Effector memory CD8-positive, alpha-beta T cell (primary cell): ENCODE measurements around the gene MC3R.

Source experiments
- ATAC-seq: fragments of 150-1000 bp; cut with Tn5 transposase; replicated peaks from 2 replicates; pipeline ENCODE4 v1.10.0; 2021; ENCODE audit warnings: mild to moderate bottlenecking, moderate library complexity
- DNase-seq, 3 experiments: peaks; one replicate each; pipeline ENCODE4 v3.0.0; 2021
- H3K27ac Mint-ChIP-seq, 2 donors: one replicate each; pipeline ENCODE4 v1.8.0; 2022; ENCODE audit warnings: mild to moderate bottlenecking in 2 of 2, mixed read lengths in 2 of 2, moderate library complexity in 2 of 2
- H3K27me3 Mint-ChIP-seq, 2 donors: one replicate each; pipeline ENCODE4 v1.8.0; 2022; ENCODE audit warnings: mixed read lengths in 2 of 2
- H3K36me3 Mint-ChIP-seq: one replicate; pipeline ENCODE4 v1.8.0; 2022; ENCODE audit warnings: mild to moderate bottlenecking, moderate library complexity, mixed read lengths; ENCODE audit not compliant: insufficient read depth
- H3K4me1 Mint-ChIP-seq, 2 donors: one replicate each; pipeline ENCODE4 v1.8.0; 2022; ENCODE audit warnings: low read depth in 2 of 2, mixed read lengths in 2 of 2
- H3K4me3 Mint-ChIP-seq, 2 donors: one replicate each; pipeline ENCODE4 v1.8.0; 2022; ENCODE audit warnings: mild to moderate bottlenecking in 2 of 2, mixed read lengths in 2 of 2, moderate library complexity in 2 of 2
- H3K9me3 Mint-ChIP-seq, 2 donors: one replicate each; pipeline ENCODE4 v1.8.0; 2022; ENCODE audit warnings: mixed read lengths in 2 of 2

Gene MC3R

DNA sequence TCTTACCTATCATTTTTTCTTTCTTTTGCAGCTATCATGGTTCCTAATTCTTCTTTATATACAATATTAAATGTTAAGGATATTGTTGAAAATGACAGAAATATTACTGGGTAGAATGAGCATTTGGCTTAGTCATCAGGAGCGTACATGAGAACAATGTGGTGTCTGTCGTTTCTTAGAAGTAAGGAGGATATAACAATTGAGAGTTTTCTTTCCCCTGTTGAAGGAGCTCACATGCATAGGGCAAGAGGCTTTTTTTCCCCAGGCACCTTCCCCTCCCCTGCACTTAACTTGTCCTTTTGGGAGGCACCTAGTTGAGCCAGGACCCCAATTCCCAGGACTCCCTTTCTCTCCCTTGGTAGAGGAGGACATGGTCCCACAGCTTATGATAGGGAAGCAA is 25.0 kb downstream of the MC3R start:
- H3K4me3 Mint-ChIP-seq: no peak overlapping the region
- no peak overlapping the region for H3K27ac Mint-ChIP-seq
- no peaks in the 10 kb centered on the region for H3K4me1 Mint-ChIP-seq
- H3K27me3 Mint-ChIP-seq: peaks cover 22 to 47% of the 10 kb centered on the region in 2 donors
- no peaks in the 10 kb centered on the region for H3K36me3 Mint-ChIP-seq
- DNase-seq (no peak), ATAC-seq (no peak)
- H3K9me3 Mint-ChIP-seq: no peaks in the 10 kb centered on the region

- ATAC-seq: no peak
- H3K4me1 Mint-ChIP-seq: no peaks in the 10 kb centered on the region
- H3K9me3 Mint-ChIP-seq: no peaks in the 10 kb centered on the region
- peaks cover 22 to 41% of the 10 kb centered on the region in 2 donors for H3K27me3 Mint-ChIP-seq
- no peaks in the 10 kb centered on the region for H3K36me3 Mint-ChIP-seq
- DNase-seq: no peak
- no peak overlapping the region for H3K27ac Mint-ChIP-seq
- H3K4me3 Mint-ChIP-seq: no peak overlapping the region
Observed at GRCh38 chr20:56274156-56274555, 25.6 kb downstream of the MC3R start.

GRCh38 chr20:56278196-56278595 is 29.7 kb downstream of the MC3R start:
- no peaks in the 10 kb centered on the region for H3K4me1 Mint-ChIP-seq
- no peak overlapping the region for H3K27ac Mint-ChIP-seq
- peaks cover 14 to 22% of the 10 kb centered on the region in 2 donors for H3K27me3 Mint-ChIP-seq
- ATAC-seq: no peak
- no peaks in the 10 kb centered on the region for H3K36me3 Mint-ChIP-seq
- DNase-seq: no peak
- H3K9me3 Mint-ChIP-seq: peaks cover 2 to 8% of the 10 kb centered on the region in 2 donors
- no peak overlapping the region for H3K4me3 Mint-ChIP-seq

DNA sequence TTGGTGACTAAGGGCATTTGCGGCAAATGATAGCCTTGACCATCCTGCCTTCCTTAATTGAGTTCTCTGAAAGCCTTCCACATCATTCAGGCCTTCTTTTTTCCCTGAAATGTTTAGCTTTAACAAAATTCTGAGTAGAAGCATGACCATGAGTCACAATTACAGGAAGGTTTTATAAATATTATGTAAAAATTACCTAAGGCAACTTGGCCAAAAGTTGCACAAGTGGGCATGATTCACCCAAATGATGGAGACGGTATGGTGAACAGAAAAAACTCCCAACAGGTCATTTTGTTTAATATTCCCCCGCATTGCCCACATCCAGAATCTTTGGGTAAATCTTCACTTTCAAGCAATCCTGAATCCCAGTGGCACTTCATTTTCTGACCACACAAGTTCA is 37.0 kb downstream of the MC3R start:
- peaks cover 2 to 11% of the 10 kb centered on the region in 2 donors for H3K9me3 Mint-ChIP-seq
- no peaks in the 10 kb centered on the region for H3K4me1 Mint-ChIP-seq
- DNase-seq (no peak), ATAC-seq (no peak)
- H3K27me3 Mint-ChIP-seq: peaks cover 5 to 7% of the 10 kb centered on the region in 2 donors
- no peaks in the 10 kb centered on the region for H3K36me3 Mint-ChIP-seq
- H3K4me3 Mint-ChIP-seq: no peak overlapping the region
- H3K27ac Mint-ChIP-seq: no peak overlapping the region

- no peaks in the 10 kb centered on the region for H3K9me3 Mint-ChIP-seq
- H3K4me1 Mint-ChIP-seq: no peaks in the 10 kb centered on the region
- H3K27ac Mint-ChIP-seq: no peak overlapping the region
- H3K27me3 Mint-ChIP-seq: peaks cover 13 to 16% of the 10 kb centered on the region in 2 donors
- H3K4me3 Mint-ChIP-seq: no peak overlapping the region
- DNase-seq: no peak
- no peak for ATAC-seq
- no peaks in the 10 kb centered on the region for H3K36me3 Mint-ChIP-seq
Observed at GRCh38 chr20:56289652-56290051, 41.1 kb downstream of the MC3R start.

- DNase-seq (no peak), ATAC-seq (no peak)
- no peaks in the 10 kb centered on the region for H3K9me3 Mint-ChIP-seq
- no peak overlapping the region for H3K27ac Mint-ChIP-seq
- H3K4me1 Mint-ChIP-seq: no peaks in the 10 kb centered on the region
- H3K36me3 Mint-ChIP-seq: no peaks in the 10 kb centered on the region
- H3K4me3 Mint-ChIP-seq: no peak overlapping the region
- H3K27me3 Mint-ChIP-seq: peaks cover 32 to 75% of the 10 kb centered on the region in 2 donors
Observed at GRCh38 chr20:56299362-56299761, 50.8 kb downstream of the MC3R start.
